ENCODE data around the gene LBX1.

Gene LBX1

DNA sequence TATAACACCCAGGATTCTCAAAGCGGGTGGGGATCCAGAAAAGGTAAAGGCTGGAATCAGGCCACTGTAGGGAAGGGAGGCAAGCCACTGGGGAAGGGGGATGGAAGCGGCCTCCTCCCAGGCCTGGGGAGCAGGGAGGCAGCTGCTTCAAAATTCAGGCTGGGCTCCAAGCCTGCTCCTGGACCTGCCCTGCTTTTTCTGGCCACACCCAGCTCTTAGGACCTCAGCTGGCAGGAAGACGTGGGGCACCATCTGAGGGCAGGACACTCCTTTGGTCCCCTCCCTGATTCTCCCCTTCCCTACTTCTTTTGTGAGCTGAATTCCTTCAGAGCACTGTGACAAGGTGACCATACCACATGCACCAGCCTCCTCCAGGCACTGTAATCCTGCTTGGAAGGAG lies 4.6 kb upstream of the LBX1 start:
- DNase-seq = no peak
- H3K27ac ChIP-seq (ENCODE audit: low read length, poor library complexity, severe bottlenecking) = no peak overlapping the region
- no peak overlapping the region for H2AFZ ChIP-seq (ENCODE audit: low read depth, low read length)
- H3K27me3 ChIP-seq (ENCODE audit: control insufficient read depth in 1 of 2, insufficient read depth in 1 of 2, low read length in 2 of 2) = peaks cover 98 to 99% of the 10 kb centered on the region in 2 experiments
- no peak overlapping the region for H3K4me3 ChIP-seq (ENCODE audit: insufficient read depth in 1 of 2, low read depth in 1 of 2, low read length in 2 of 2)
- no peaks in the 10 kb centered on the region for H3K36me3 ChIP-seq (ENCODE audit: control insufficient read depth in 1 of 2, insufficient read depth in 2 of 2, low read depth in 1 of 2, low read length in 2 of 2)
- no peak overlapping the region for H3K14ac ChIP-seq (ENCODE audit: low read length in 2 of 2)
- H3K4ac ChIP-seq (ENCODE audit: low read depth in 1 of 2, low read length in 2 of 2) = no peak overlapping the region
- WGBS = 14% methylated on average over 3 of the region's 3 CpGs
- no peak overlapping the region for H4K8ac ChIP-seq (ENCODE audit: low read length)
- no peak overlapping the region for H3K4me2 ChIP-seq (ENCODE audit: low read length, poor library complexity, severe bottlenecking)
- H2AK5ac ChIP-seq (ENCODE audit: low read length, severe bottlenecking) = no peak overlapping the region
- no peak overlapping the region for H3K9ac ChIP-seq (ENCODE audit: low read length)
- H2BK15ac ChIP-seq (ENCODE audit: low read depth, poor library complexity, severe bottlenecking) = no peak overlapping the region
- H3K18ac ChIP-seq (ENCODE audit: low read depth in 1 of 2, low read length in 2 of 2) = no peak overlapping the region
- H3K79me1 ChIP-seq (replicated peaks; ENCODE audit: low read length, poor library complexity, severe bottlenecking) = no peaks in the 10 kb centered on the region
- peaks cover 14% of the 10 kb centered on the region for H3K4me1 ChIP-seq (ENCODE audit: control insufficient read depth, insufficient read depth, low read depth, low read length)
- no peak overlapping the region for H2BK12ac ChIP-seq (ENCODE audit: low read length in 2 of 2)
- H3K23ac ChIP-seq (ENCODE audit: low read length in 2 of 2) = no peak overlapping the region
- no peak overlapping the region for H4K91ac ChIP-seq (ENCODE audit: low read length)
- H3K9me3 ChIP-seq (ENCODE audit: control insufficient read depth, low read length) = peaks cover 10% of the 10 kb centered on the region
- no peak overlapping the region for H2BK5ac ChIP-seq (ENCODE audit: low read depth, low read length, poor library complexity, severe bottlenecking)
- H2BK120ac ChIP-seq (ENCODE audit: low read depth, low read length) = no peak overlapping the region

DNA sequence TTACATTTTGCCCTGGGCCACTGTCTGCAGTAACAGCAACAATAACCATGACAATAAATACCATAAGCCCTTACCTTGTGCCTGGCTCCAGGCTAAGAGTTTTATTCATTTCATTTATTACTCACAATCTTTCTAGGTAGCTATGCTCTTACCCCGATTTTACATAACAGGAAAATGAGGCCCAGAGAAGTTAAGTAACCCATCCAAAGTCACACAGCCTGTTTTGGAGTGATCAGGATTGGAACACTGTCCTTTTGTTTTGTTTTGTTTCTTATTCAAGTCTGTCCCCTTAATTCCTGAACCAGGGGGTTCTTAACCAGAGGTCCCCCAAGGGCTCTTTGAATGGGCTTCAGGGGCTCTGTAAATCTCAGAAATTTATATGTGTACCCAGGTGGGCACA lies 4.2 kb upstream of the LBX1 start:
- whole genome bisulfite sequencing = 0% methylated on average over 1 of the region's 1 CpG
- Histone ChIP-seq H4K91ac (ENCODE audit: low read length) (no peak overlapping the region), H2AFZ (ENCODE audit: low read depth, low read length) (no peak overlapping the region), H3K79me1 (replicated peaks; ENCODE audit: low read length, poor library complexity, severe bottlenecking) (no peaks in the 10 kb centered on the region), H3K27ac (ENCODE audit: low read length, poor library complexity, severe bottlenecking) (no peak overlapping the region), H3K4me3 (ENCODE audit: insufficient read depth in 1 of 2, low read depth in 1 of 2, low read length in 2 of 2) (no peak overlapping the region), H3K18ac (ENCODE audit: low read depth in 1 of 2, low read length in 2 of 2) (no peak overlapping the region), H2BK15ac (ENCODE audit: low read depth, poor library complexity, severe bottlenecking) (no peak overlapping the region), H2BK120ac (ENCODE audit: low read depth, low read length) (no peak overlapping the region), H3K14ac (ENCODE audit: low read length in 2 of 2) (no peak overlapping the region), H3K27me3 (ENCODE audit: control insufficient read depth in 1 of 2, insufficient read depth in 1 of 2, low read length in 2 of 2) (peaks cover 95 to 98% of the 10 kb centered on the region in 2 experiments), H2BK5ac (ENCODE audit: low read depth, low read length, poor library complexity, severe bottlenecking) (no peak overlapping the region), H3K4ac (ENCODE audit: low read depth in 1 of 2, low read length in 2 of 2) (no peak overlapping the region), H3K4me1 (ENCODE audit: control insufficient read depth, insufficient read depth, low read depth, low read length) (peaks cover 16% of the 10 kb centered on the region), H2AK5ac (ENCODE audit: low read length, severe bottlenecking) (no peak overlapping the region), H3K9ac (ENCODE audit: low read length) (no peak overlapping the region), H3K9me3 (ENCODE audit: control insufficient read depth, low read length) (peaks cover 10% of the 10 kb centered on the region), H3K23ac (ENCODE audit: low read length in 2 of 2) (no peak overlapping the region), H3K36me3 (ENCODE audit: control insufficient read depth in 1 of 2, insufficient read depth in 2 of 2, low read depth in 1 of 2, low read length in 2 of 2) (no peaks in the 10 kb centered on the region), H4K8ac (ENCODE audit: low read length) (no peak overlapping the region), H2BK12ac (ENCODE audit: low read length in 2 of 2) (no peak overlapping the region), H3K4me2 (ENCODE audit: low read length, poor library complexity, severe bottlenecking) (no peak overlapping the region)
- DNase-seq = no peak

DNA sequence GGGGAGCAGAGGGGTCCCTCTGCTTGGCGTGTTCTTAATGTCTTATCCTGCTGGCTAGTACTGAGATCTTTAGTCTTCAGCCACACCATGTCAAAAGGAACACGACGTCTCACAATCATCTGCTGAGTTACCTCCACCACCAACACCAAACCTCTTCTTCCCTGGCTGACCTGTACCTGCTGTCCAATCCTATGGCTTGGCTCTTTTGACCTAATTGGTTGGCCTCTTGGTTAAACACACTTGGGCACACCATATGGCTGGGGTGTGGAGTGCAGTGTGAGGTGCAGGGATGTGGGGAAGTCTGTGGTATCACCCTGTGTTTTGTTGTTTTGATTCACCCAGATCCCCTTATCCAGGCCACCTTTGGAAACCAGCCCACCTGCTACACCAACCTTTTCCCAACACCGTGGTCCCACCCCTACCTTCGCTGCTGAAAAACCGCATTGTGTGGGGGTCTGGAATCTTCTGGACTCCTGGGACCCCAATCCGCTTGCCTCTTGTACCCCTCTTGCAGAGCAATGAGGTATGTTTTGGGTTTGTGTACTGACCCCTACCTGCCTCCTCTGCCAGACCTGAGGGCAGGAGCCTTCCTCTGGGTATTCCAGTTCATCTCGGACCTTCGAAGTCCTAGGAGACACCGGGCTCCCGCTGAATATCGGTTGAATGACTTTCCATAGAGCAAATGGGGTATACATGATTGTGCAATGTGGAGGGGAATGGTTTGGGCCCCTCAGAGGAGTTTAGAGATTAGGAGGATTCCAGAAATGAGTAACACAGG lies 2.8 kb upstream of the LBX1 start:
- Histone ChIP-seq H4K91ac (ENCODE audit: low read length) (no peak overlapping the region), H3K4me2 (ENCODE audit: low read length, poor library complexity, severe bottlenecking) (no peak overlapping the region), H3K14ac (ENCODE audit: low read length in 2 of 2) (no peak overlapping the region), H3K9me3 (ENCODE audit: control insufficient read depth, low read length) (peaks cover 5% of the 10 kb centered on the region), H3K4me3 (ENCODE audit: insufficient read depth in 1 of 2, low read depth in 1 of 2, low read length in 2 of 2) (no peak overlapping the region), H3K36me3 (ENCODE audit: control insufficient read depth in 1 of 2, insufficient read depth in 2 of 2, low read depth in 1 of 2, low read length in 2 of 2) (no peaks in the 10 kb centered on the region), H3K27ac (ENCODE audit: low read length, poor library complexity, severe bottlenecking) (no peak overlapping the region), H3K9ac (ENCODE audit: low read length) (no peak overlapping the region), H3K27me3 (ENCODE audit: control insufficient read depth in 1 of 2, insufficient read depth in 1 of 2, low read length in 2 of 2) (peaks cover 95 to 98% of the 10 kb centered on the region in 2 experiments), H2BK15ac (ENCODE audit: low read depth, poor library complexity, severe bottlenecking) (no peak overlapping the region), H3K4ac (ENCODE audit: low read depth in 1 of 2, low read length in 2 of 2) (no peak overlapping the region), H2BK12ac (ENCODE audit: low read length in 2 of 2) (no peak overlapping the region), H2BK120ac (ENCODE audit: low read depth, low read length) (no peak overlapping the region), H3K23ac (ENCODE audit: low read length in 2 of 2) (no peak overlapping the region), H2AK5ac (ENCODE audit: low read length, severe bottlenecking) (no peak overlapping the region), H3K4me1 (ENCODE audit: control insufficient read depth, insufficient read depth, low read depth, low read length) (peaks cover 21% of the 10 kb centered on the region), H4K8ac (ENCODE audit: low read length) (no peak overlapping the region), H3K79me1 (replicated peaks; ENCODE audit: low read length, poor library complexity, severe bottlenecking) (no peaks in the 10 kb centered on the region), H2AFZ (ENCODE audit: low read depth, low read length) (peak overlapping the region; percentile 32), H2BK5ac (ENCODE audit: low read depth, low read length, poor library complexity, severe bottlenecking) (no peak overlapping the region), H3K18ac (ENCODE audit: low read depth in 1 of 2, low read length in 2 of 2) (no peak overlapping the region)
- WGBS = 38% methylated on average over 12 of the region's 12 CpGs
- no peak for DNase-seq

DNA sequence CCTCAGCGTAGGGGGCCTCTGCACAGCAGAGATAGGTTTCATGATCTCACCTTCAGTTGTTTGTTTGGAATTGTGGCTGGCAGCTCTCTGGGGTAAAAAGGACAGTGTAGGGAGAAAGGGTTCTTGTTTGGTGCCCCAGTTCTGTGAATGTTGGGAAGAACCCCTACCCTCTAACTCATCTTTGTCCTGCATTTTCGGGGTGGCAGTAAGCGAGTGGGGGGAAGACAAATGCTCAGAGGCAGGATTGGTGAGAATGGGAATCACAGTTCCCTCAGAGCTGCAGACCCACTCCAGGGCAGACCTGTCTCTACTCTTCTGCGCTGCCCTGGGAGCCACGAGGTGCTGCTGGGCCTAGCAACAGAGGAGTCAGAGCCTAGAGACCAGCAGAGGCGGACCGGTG lies 1.8 kb upstream of the LBX1 start:
- H3K18ac ChIP-seq (ENCODE audit: low read depth in 1 of 2, low read length in 2 of 2) = no peak overlapping the region
- no peak overlapping the region for H2AFZ ChIP-seq (ENCODE audit: low read depth, low read length)
- no peak overlapping the region for H2BK12ac ChIP-seq (ENCODE audit: low read length in 2 of 2)
- H3K27me3 ChIP-seq (ENCODE audit: control insufficient read depth in 1 of 2, insufficient read depth in 1 of 2, low read length in 2 of 2) = peaks cover 94 to 98% of the 10 kb centered on the region in 2 experiments
- H3K4me2 ChIP-seq (ENCODE audit: low read length, poor library complexity, severe bottlenecking) = no peak overlapping the region
- H3K9me3 ChIP-seq (ENCODE audit: control insufficient read depth, low read length) = peaks cover 2% of the 10 kb centered on the region
- no peak overlapping the region for H2BK15ac ChIP-seq (ENCODE audit: low read depth, poor library complexity, severe bottlenecking)
- no peak overlapping the region for H3K4ac ChIP-seq (ENCODE audit: low read depth in 1 of 2, low read length in 2 of 2)
- H3K14ac ChIP-seq (ENCODE audit: low read length in 2 of 2) = no peak overlapping the region
- no peak overlapping the region for H4K91ac ChIP-seq (ENCODE audit: low read length)
- no peak overlapping the region for H4K8ac ChIP-seq (ENCODE audit: low read length)
- WGBS = 27% methylated on average over 5 of the region's 7 CpGs
- no peak overlapping the region for H3K27ac ChIP-seq (ENCODE audit: low read length, poor library complexity, severe bottlenecking)
- H2BK120ac ChIP-seq (ENCODE audit: low read depth, low read length) = no peak overlapping the region
- H3K4me3 ChIP-seq (ENCODE audit: insufficient read depth in 1 of 2, low read depth in 1 of 2, low read length in 2 of 2) = no peak overlapping the region
- no peak overlapping the region for H2AK5ac ChIP-seq (ENCODE audit: low read length, severe bottlenecking)
- H3K36me3 ChIP-seq (ENCODE audit: control insufficient read depth in 1 of 2, insufficient read depth in 2 of 2, low read depth in 1 of 2, low read length in 2 of 2) = no peaks in the 10 kb centered on the region
- DNase-seq = no peak
- no peak overlapping the region for H3K9ac ChIP-seq (ENCODE audit: low read length)
- no peak overlapping the region for H2BK5ac ChIP-seq (ENCODE audit: low read depth, low read length, poor library complexity, severe bottlenecking)
- H3K79me1 ChIP-seq (replicated peaks; ENCODE audit: low read length, poor library complexity, severe bottlenecking) = no peaks in the 10 kb centered on the region
- H3K23ac ChIP-seq (ENCODE audit: low read length in 2 of 2) = no peak overlapping the region
- H3K4me1 ChIP-seq (ENCODE audit: control insufficient read depth, insufficient read depth, low read depth, low read length) = peaks cover 25% of the 10 kb centered on the region
